Retina (tissue), 1 donor: Measurements from ENCODE around the gene HES1.
"Not testable (repeated sequence)": the region's sequence is repeated elsewhere in the genome, so short reads cannot be mapped to it uniquely, and the experiment has no call there.

ENCODE experiments used
- DNase-seq: peaks from one replicate; pipeline ENCODE4 v3.0.0-alpha.2; 2016

The HES1 gene

GRCh38 chr3:194142156-194142910 lies 6.4 kb downstream of the HES1 start:
- DNase-seq: no peak

- DNase-seq: no peak
Observed at GRCh38 chr3:194145702-194146101, 9.8 kb downstream of the HES1 start.

- no peak for DNase-seq
Observed at GRCh38 chr3:194147679-194148078, 11.7 kb downstream of the HES1 start.

GRCh38 chr3:194148383-194148782 lies 12.4 kb downstream of the HES1 start:
- no peak for DNase-seq

DNA sequence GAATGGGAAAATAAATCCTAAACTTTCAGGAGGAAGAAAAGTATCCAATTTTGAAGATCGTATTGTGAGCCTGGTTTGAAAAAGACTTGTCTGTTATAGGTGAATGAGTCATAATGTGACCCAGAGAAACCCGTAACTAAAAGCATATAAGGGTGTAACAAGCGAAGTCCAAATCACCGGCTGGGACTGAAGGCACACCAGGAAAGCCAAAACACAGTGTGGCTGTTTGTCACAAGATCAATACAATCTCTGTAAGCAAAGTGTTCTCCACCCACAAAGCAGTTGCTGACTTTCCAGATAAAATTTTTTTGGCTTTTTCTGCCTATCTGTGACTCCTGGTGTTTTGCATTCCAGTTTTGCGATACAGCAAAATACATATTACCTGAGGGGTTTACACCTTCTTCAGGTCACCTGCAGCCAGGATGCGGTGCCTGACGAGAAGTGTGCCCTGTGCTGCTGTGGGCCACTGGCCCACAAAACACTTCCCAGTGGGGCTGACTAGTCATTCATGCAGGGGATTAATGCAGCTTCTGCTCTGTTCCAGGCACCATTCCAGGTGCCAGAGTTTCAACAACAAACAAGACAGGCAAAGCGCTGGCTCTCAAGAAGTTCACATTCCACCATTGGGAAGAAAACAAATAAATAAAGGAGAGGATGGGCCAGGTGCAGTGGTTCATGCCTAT lies 14.4 kb downstream of the HES1 start:
- DNase-seq: no peak

- DNase-seq: not testable (repeated sequence)
Observed at GRCh38 chr3:194150935-194151302, 15.0 kb downstream of the HES1 start.

DNA sequence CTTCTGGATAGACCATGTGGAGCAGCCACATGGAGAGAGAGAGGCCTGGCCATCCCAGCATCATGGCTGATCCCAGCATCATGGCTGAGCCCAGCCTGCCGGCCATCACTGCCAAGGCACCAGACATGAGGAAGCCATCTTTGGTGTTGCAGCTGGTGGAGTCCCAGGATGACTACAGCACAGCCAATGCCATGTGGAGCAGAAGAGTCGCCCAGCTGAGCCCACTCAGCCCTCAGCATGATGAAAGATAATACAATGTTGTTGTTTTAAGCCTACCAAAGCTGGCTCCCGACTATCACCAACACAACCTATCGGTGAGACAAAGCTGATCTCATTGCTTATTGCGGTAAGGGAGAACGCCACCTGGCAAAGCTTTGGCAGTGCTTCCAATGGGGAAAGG lies 18.4 kb downstream of the HES1 start:
- DNase-seq: no peak

DNA sequence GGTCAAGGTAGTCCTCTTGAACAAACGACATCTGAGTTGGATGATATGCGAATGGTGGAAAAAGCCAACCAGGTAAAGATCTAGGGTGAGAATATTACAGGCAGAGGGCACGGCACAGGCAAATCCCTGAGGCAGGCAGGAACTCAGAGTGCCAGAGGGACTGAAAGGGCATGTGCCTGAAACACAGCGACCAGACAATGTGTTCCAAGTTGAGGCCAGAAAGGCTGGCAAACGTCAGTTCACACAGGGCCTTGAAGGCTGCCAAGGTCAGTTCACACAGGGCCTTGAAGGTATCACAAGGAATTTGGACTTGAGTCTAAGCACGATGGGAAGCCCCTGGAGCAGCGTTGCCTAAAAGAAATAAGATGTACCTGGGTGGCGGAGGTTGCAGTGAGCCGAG lies 20.1 kb downstream of the HES1 start:
- no peak for DNase-seq

GRCh38 chr3:194158942-194159439 lies 23.0 kb downstream of the HES1 start:
- DNase-seq: no peak

DNA sequence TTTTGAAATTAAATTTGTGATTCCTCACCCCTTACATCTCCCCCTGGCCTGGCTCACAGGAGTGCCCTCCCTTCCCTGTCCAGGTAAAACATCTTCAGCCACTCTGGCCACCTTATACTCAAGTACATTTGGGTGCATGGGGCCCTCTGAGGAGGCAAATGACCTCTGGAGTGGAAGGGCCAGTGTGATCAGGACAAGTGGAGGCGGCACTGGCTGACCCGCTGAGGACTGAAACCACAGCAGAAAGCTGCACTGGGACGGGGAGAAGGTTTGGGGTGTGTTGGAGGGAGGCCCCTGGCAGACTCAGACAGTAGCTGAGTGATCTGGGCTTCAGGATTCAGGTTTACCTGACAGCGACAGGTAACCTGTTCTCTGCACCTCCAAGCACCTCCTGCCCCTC lies 24.2 kb downstream of the HES1 start:
- no peak for DNase-seq

- no peak for DNase-seq
Observed at GRCh38 chr3:194161131-194162045, 25.4 kb downstream of the HES1 start.

DNA sequence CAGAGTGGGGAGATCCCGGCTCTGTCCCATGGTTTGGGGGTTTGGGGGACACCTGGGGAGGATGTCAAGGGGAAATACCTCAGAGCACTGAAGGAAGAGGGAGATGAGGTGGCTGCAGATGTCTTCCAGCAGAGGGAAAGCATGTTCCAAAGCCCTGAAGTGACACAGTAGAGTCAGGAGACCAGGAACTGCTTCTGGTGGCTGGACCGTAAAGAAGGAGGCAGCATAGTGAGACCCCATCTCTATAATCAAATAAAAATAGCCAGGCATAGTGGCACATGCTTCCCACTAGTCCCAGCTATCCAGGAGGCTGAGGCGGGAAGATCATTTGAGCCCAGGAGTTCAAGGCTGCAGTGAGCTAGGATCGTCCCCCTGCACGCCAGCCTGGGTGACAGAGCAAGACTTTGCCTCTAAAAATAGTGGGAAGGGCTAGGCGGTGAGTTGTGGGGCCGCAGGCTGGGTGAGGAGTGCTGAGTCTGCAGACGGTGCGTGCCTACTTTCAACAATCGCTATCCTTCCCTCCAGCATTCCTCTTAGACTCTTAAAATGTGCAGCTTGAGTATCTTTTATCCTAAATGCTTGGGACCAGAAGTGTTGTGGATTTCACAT lies 26.2 kb downstream of the HES1 start:
- no peak for DNase-seq

GRCh38 chr3:194162817-194163584 lies 27.1 kb downstream of the HES1 start:
- DNase-seq: no peak

- DNase-seq: no peak
Observed at GRCh38 chr3:194163697-194164096, 27.7 kb downstream of the HES1 start.

DNA sequence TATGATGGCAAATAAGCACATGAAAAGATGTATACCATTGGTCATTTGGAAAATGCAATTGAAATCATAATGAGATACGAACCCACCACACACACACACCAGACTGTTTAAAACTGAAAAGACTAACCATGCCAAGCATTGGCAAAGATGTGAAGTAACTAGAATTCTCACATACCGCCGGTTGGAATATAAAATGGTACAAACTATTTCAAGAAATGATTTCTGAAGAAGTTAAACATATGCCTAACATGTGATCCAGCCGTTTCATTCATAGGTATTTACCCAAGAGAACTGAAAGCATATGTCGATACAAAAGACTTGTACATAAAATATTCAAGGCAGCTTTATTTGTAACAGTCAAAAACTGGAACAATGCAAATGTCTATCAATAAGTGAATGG lies 28.9 kb downstream of the HES1 start:
- no peak for DNase-seq

- no peak for DNase-seq
Observed at GRCh38 chr3:194165271-194166018, 29.5 kb downstream of the HES1 start.

DNA sequence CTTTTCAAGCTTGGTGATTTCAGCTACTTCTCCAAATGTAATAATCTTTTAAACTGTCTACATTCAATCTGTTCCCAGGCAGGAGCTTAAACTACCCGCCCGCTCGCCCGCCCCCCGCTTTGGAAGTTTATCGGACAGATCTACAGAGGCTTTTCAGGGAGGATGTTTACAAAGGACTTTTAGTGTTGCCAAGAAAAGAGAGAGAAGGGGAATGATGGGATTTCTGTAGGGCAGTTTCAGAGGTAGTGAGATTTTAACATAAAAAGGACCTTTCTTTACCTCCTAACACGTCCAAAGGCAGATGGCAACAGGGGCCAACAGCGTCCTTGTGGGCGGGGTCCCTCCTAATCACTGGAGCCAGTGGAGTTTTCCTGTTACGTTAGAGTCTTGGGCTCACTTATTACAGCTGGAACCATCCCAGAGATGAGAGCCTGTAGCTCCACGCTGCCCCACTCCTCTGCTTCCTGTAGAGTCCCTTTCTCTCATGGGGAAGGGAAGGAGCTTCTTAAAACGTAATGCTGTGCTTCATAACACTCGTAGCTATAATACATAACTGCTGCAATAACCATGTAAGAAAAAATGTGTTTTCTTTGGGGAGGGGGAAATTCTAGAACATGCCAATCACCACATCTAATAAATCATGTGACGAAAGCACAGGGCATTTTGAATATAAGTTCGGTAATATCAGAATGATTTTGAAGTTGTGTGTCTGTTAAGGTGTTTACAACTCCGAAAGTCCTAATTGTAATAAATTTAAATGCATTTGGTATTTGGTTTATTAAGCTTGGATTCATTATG lies 30.9 kb downstream of the HES1 start:
- no peak for DNase-seq

DNA sequence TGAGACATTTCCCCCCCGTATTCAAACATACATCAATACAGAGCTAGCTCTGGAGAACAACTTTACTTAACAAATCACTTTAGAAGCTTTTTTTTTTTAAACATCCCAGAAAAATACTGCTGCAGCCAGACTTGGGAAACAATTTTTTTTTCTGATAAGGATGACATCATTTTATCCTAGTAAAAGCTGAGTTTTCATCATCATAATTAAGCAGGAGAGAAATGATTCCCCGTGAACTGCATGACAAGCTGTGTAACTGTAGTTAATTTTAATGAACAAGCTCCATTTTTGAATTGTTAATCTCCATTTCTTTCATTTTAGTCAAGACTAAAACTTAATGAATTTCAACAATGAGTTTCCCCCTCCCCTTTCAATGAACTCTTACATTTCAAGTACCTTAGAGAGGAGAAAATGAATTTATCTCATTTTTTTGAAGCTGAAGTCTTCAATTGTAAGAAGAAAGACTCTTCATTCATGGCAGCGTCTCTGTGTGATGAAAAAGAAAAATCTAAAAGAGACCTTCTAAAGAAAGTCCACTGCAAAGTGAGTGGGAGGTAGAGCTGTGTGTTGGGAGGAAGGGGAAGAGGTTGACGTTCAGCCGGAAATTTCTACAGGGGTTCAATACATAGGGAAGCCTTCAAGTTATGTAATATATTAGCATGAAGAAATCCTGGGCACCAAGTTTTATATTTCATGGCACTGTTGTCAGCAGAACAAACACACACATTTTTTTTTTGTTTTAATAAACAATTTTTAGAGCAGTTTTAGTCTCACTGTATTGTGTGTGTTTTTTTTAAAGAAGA lies 31.7 kb downstream of the HES1 start:
- DNase-seq: no peak

DNA sequence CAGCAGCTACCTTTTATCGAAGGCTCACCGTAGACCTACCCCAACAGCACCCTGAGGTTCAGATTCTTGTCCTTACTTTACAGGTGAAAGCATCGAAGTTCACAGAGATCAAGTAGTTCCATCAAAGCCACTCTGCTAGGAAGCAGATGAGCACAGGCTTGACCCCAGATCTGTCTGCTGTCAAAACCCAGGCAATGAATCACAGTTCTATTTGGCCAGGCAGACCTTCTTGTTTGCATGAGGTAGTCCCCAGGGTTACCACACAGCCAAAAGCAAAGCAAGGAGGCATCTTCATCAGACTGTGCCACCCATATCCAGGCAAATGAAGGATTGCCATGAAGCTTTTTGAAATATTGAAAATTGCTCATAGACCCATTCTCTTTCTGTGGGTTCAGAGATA lies 33.0 kb downstream of the HES1 start:
- no peak for DNase-seq

GRCh38 chr3:194169595-194169994 lies 33.6 kb downstream of the HES1 start:
- no peak for DNase-seq
